Dermis blood vessel endothelial cell (primary cell): Measurements from ENCODE around the gene IMMP2L. TPM values are rescaled to one million over a fixed set of nuclear protein-coding genes. Genes with fewer than 3 reads are reported as not detected.

Experiments used
- DNase-seq: peaks from one replicate; pipeline ENCODE4 v3.0.0; 2010
- total RNA-seq: library from RNA; depleted of rRNA; stranded (reverse); fragments of >200 nt; gene quantifications from 2 replicates; pipeline ENCODE4 v1.2.3, GENCODE V29; 2014

IMMP2L gene
- total RNA-seq, 1 donor from 2014 or later, result 8.8 TPM

GRCh38 chr7:111556977-111557376 is 5.3 kb downstream of the IMMP2L start:
- no peak for DNase-seq

DNA sequence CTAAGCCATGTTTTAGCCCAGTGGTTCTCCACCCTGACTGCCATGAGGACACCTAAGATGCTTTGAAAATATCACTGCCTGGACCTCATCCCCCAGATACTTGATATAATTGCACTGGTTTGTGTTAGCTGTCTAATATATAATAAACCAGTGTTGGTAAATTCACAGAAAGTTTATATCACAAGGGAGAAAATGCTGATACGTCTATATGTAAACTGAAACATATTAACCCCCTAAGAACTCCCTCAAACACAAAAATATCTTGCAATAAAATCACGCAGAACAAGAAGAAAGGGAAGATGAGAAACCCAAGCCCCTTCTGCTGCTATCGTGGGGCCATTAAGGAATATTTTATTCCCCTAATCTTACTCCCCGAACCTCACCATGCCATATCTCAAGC is 8.2 kb downstream of the IMMP2L start:
- DNase-seq, result no peak

DNA sequence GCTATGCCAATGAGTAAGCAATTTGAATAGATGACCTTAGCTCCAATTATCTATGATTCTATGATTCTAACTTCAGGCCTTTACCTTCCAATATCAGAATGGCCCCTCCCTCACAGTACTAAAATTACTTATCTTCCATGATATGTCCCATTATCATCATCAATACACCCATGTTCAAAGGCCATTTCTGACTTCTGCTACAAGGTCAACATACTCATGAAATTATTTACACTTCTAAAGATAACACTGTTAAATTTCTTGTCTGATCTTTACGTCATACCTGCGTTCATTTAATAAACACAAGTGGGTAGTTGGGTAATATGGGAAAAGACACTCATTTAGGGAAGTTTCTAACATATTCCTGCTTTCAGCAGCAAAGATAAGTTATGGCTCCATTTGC is 21.2 kb downstream of the IMMP2L start:
- no peak for DNase-seq

GRCh38 chr7:111540199-111540815 is 22.0 kb downstream of the IMMP2L start:
- DNase-seq, result no peak

DNA sequence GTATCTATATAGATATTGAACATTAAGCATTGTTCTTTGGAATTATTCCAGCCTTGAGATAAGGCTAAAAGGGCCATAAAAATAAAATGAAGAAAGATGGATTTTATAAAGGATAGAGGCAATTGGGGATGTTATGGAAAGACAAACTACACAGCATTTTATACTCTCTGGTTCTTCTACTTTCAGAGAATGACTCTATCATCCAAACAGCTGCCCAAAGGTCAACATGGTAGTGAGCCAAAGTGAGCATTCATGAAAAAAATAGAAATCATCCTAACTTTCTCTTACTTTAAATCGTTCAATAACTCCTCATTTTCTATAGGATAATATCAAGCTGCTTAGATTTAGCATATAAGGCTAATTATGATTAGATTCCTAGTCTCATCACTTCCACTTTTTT is 25.2 kb downstream of the IMMP2L start:
- no peak for DNase-seq

DNA sequence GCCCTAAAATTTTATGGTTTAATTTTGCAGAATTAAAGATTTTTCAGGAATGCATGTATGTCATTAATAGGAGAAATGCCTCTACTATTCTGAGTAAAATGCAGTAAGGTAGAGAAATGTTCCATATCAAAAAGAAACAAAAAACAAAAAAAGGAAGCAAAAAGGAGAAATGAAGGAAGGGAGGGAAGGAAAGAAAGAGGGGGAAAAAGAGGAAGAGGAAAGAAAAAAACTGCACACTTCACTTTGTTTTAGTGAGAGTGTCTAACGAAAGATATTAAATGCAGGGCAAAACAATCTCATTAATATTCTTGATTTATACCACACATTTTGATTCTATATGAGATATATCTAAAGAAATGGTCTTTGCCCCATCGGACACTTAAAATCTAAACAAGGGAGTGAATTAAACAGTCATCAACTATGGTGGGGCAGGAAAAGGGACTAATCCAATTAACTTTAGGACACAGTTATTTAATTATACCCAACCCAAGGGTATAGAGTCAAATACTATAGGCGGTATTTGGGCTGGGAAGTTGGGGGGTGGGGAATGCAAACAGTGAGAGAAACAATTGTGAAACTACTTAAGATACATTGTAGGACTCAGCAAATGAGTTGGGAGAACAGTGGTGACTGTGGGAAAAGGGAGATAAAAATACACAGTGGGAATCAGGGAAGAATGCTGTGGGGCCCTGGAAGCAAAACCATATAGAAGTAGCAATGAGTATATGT is 27.0 kb downstream of the IMMP2L start:
- no peak for DNase-seq

GRCh38 chr7:111532625-111533024 is 29.7 kb downstream of the IMMP2L start:
- DNase-seq, result no peak

DNA sequence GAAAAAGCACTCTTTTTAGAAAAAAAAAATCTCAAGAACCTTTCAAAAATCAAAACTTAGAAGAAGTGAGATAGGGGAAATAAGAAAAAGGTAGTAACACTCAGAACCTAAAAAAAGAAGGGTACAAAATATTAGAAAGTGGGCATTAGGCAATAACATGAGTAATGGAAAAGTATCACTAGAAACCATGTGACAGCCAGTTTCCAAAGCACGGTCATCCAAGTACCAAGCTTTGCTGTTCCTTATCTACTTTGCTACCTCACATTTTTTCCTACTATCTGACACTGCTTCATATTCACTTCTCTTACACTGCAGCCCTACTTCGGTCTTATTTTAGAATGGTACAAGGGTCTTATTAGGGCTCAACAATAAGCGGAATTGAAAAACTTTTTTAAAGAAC is 30.3 kb downstream of the IMMP2L start:
- DNase-seq, result no peak

DNA sequence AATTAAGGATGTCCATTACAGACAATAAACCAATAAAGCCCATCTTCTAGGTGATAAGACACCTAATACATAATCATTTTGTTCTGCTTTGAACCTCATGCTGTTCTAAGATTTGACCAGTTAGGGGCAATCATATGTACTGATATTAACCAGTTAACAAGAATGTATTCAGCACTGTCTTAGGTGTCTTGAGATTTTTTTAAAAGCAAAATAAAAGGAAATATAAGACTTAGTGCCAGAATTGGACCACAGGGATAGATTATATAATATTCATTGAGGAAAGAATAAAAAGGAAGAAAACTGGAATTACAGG is 32.0 kb downstream of the IMMP2L start:
- DNase-seq, result no peak

DNA sequence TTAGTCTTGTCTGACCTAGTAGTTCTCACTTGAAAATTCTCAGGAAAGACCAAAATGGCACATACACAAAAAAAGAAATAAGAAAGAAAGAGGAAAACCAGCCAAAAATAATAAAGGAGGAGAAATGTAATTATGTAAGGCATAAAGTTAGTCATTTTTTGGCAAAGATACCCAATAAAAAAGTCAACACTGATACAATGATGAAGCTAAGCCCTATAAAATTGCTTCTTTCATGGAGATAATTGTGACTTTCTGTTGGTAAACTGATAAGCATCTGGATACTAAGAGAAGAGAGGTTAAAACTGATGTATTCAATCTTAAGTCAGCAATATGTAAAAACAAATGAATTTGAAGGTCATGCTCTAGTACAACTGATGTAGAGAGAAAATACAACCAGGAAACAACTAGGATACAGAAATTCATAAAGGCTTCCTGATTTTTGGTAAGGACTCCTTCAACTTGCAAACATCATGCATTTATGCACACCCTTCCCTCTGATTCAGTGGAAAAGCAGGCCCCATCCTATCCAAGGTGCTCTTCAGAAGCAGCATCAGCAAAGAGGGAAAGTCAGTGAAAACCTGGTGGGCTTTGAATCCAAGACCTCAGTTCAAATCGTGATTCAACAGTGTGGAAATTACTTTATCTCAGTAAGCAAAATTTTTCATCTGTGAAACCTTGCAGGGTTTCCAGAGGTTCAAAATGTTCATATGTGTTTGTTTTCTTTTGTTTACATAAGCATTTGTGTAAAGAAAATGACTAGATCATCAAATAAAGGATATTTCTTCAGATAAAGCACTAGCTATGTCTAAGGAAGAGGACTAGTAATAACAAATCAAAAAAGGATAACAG is 32.6 kb downstream of the IMMP2L start:
- peak; percentile 21 for DNase-seq

GRCh38 chr7:111528331-111528730 is 34.0 kb downstream of the IMMP2L start:
- DNase-seq, result no peak

DNA sequence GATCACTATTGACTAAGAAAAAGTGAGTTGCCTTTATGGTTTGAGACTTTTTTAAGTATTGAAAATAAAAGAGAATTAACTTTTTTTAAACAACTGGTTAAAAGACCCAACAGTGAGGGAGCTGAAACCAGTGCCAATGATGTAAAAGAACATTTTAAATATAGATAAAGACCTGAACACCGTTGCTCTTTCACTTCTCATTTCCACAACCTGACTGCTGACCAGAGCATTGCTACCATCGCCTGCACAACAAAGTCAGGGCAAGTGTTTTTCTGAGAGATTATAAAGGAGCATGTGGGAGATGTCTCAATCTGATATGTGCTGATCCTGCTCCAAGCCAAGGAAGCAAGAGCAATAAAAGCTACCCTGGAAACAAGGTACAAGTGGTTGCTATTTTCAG is 34.7 kb downstream of the IMMP2L start:
- DNase-seq, result no peak

- DNase-seq, result no peak
These were observed 37.2 kb downstream of the IMMP2L start for GRCh38 chr7:111525100-111525499.

DNA sequence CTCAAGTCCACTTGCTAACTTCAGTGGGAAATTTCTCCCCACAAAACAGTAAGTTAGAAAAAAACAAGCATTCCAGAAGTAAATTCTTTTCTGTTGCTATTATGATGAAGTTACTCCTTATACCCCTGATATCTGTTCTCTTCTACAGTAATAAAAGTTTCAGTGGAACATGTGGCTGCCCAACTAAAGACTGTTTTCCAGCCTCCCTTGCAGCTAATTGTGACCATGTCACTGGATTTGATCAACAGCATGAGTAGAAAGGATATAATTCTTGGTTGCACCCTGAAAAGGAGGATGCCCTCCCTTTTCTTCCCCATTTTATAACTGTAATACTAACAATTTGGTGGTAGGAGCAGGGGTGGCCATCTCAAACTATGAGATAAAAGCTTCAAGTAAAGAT is 40.6 kb downstream of the IMMP2L start:
- DNase-seq, result no peak

DNA sequence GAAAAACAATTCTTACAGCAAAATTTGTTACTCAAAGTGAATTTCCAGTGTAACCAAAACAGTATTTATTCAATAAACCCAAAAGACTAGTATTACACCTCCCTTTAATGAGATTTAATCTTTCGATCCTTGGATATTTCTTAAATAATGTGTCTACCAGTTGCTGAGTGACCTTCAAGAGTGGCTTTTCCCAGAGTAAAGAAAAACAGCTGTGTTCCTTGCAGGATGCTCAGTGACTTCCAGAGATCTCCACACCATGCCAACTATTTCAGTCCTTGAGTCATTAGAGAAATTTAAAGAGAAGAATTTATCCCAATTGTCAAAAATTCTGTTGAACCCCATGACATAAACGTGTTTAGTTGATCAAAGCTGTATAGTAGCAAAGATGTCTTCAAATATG is 44.0 kb downstream of the IMMP2L start:
- no peak for DNase-seq

GRCh38 chr7:111517549-111517951 is 44.7 kb downstream of the IMMP2L start:
- no peak for DNase-seq

DNA sequence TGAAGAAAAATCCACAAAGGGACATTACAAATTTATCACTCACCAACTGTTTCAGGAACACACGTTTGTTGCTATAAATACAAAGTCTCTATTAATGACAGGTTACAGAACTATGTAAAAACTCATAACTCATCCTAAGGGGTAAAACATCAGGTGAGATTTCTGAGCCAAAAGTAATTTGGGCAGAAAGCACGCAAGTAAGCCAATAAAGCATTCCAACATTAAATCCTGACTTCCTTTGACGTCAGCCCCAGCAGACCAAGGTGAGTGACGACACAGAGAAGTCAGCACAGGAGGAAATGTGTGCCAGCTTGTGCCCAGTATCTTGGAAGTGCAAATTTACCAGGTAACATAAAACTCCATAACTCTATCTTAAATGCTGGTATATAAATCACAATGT is 45.7 kb downstream of the IMMP2L start:
- DNase-seq, result no peak

DNA sequence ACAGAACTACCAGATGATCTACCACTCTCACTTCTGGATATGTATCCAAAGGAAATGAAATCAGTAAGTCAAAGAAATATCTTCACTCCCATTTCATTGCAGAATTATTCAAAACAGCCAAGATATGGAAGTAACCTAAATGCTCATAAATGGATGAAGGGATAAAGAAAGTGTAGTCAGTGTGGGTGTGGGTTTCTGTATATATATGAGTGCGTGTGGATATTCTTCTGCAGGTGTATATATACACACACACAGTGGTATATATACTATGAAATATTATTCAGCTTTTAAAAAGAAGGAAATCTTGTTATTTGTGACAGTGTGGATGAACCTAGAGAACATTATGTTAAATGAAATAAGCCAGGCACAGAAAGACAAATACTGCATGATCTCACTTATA is 48.7 kb downstream of the IMMP2L start:
- no peak for DNase-seq

DNA sequence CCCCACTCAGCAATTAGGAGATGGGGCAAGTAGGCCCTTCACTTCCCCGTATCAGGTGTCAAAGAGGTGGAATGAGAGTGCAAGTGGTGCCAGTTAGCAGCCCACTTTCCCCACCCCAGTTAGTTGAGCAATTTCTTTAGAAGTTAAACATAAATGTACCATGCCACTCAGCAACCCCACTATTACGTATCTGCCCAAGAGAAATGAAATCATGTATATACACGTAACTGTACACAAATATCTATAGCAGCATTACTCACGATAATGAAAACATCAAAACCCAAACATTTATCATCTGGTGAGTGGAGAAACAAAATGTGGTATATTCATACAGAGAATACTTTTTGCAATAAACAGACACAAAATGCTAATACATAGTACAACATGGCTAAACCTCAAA is 50.4 kb downstream of the IMMP2L start:
- no peak for DNase-seq

DNA sequence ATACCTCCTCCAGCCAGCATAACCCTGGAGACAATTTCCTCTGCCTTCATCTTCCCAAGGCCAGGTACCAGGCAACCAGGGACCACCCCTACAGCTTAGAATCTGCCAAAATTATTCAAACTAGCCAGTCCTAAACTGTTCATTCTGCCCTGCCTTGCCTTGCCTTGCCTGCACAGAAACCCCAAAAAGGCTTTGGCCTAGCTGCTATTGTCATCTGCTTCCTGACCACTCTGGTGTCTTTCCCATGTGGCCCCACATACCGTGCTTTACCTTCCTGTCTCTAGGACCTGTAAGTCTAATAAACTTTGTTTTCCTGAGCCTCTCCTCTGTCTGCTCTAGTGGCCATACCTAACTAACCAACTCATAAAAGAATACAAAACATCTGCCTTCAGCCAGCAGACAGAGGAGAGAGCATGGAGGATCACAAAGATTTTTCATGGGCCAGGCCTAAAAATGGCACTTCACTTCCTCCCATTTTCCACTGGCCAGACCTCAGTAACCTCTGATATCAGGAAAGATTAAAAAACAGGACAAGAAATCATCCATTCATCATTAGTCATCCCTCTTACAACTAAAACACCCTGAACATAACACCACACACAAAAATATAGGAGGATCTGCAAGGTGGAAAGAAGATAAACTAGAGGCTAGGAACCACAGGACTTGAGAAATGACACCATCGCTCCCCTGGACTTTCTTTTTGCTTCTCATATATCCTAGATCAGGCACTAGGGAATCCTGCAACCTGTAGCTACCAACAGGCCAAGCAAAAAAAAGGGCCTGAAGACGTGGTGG is 51.5 kb downstream of the IMMP2L start:
- peak; percentile 5 for DNase-seq

DNA sequence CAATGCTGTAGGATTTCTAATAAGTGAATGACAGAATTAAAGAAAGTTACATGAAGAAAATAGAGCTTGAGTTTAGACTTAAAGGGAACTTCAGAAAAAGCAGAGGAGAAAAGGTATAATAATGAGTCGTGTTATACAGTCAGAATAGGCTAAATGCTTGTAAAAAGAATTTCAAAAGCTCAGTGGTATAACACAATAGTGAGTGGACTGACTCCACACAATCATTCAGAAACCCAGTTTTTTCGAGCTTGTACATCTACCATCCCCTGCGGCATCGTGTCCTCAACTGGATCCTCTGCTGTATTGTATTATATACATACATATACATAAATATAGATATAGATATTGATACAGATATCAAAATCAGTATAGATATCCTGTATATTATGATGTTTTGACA is 52.2 kb downstream of the IMMP2L start:
- DNase-seq, result no peak

- no peak for DNase-seq
These were observed 53.0 kb downstream of the IMMP2L start for GRCh38 chr7:111509288-111509687.

- DNase-seq, result no peak
These were observed 53.9 kb downstream of the IMMP2L start for GRCh38 chr7:111508387-111508786.
